Muscle layer of duodenum (tissue), 2 donors: Measurements from ENCODE around the gene BCL2L1.
"Not testable (repeated sequence)": the region's sequence is repeated elsewhere in the genome, so short reads cannot be mapped to it uniquely, and the experiment has no call there.

ENCODE experiments used
- H3K27ac ChIP-seq: one replicate; pipeline ENCODE4 v1.7.0; 2013; ENCODE audit warnings: mild to moderate bottlenecking, low read length
- H3K27me3 ChIP-seq: one replicate; pipeline ENCODE4 v1.7.0; 2013; ENCODE audit warnings: low read depth, mild to moderate bottlenecking, control low read depth, low read length
- H3K36me3 ChIP-seq, 2 donors: one replicate each; pipeline ENCODE4 v1.7.0; 2013; ENCODE audit warnings: low read length in 2 of 2, control low read depth in 1 of 2, mild to moderate bottlenecking in 1 of 2; ENCODE audit not compliant: insufficient read depth in 2 of 2, control insufficient read depth in 1 of 2
- H3K4me1 ChIP-seq, 2 donors: one replicate each; pipeline ENCODE4 v1.7.0; 2013; ENCODE audit warnings: low read length in 2 of 2, mild to moderate bottlenecking in 2 of 2, control low read depth in 1 of 2, moderate library complexity in 1 of 2; ENCODE audit not compliant: insufficient read depth in 2 of 2, control insufficient read depth in 1 of 2
- H3K4me3 ChIP-seq, 2 donors: one replicate each; pipeline ENCODE4 v1.7.0; 2013; ENCODE audit warnings: low read length in 2 of 2, low read depth in 1 of 2, mild to moderate bottlenecking in 1 of 2
- H3K9me3 ChIP-seq, 2 donors: one replicate each; pipeline ENCODE4 v1.7.0; 2013; ENCODE audit warnings: low read length in 2 of 2, control low read depth in 1 of 2, mild to moderate bottlenecking in 1 of 2; ENCODE audit not compliant: control insufficient read depth in 1 of 2
- donor health status: healthy.

The BCL2L1 gene

DNA sequence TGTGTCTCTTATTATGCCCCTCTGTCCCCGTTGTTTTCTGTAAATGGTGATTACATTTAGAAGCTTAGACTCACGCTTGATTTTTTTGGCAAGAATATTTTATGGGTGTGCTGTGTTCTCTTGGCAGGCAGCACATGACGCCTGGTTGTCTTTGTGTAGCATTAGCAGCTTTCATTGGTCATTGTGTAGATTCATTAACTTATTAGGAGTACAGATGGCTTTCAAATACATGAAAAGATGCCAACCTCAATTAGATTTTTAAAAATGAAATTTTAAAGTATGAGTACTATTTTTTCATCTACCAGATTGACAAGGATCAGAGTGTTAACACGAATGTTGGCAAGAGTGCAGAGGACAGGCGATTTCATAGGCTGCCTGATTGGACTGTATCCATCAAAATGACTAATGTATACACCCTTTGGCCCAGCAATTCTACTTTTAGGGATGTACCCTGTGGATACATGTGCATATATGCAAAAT is 69.7 kb downstream of the BCL2L1 start:
- Histone ChIP-seq H3K9me3 (no peaks in the 10 kb centered on the region), H3K4me1 (peaks cover 0 to 5% of the 10 kb centered on the region in 2 donors), H3K27me3 (no peaks in the 10 kb centered on the region), H3K27ac (no peak overlapping the region), H3K36me3 (no peaks in the 10 kb centered on the region), H3K4me3 (no peak overlapping the region)

- H3K36me3 ChIP-seq, H3K27ac ChIP-seq, H3K27me3 ChIP-seq, H3K4me1 ChIP-seq, H3K9me3 ChIP-seq, H3K4me3 ChIP-seq: not testable (repeated sequence)
Observed at GRCh38 chr20:31648104-31648503, 74.6 kb downstream of the BCL2L1 start.

DNA sequence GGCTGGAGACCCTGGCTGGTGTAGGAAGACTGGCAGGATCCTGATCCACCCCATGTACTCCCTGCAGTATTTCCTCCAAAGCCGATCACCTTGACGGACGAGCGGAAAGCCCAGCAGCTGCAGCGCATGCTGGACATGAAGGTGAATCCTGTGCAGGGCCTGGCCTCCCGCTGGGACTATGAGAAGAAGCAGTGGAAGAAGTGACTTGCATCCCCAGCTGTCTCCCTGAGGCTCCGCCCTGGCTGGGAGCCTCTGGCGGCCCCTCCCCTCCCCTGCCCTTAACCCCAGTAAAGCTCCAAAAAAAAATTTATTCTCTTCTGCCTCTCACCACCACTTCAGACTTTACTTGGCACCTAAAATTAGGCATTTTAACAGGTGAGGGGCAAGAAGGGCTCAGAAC is 78.0 kb downstream of the BCL2L1 start:
- no peaks in the 10 kb centered on the region for H3K36me3 ChIP-seq
- H3K9me3 ChIP-seq = no peaks in the 10 kb centered on the region
- no peaks in the 10 kb centered on the region for H3K4me1 ChIP-seq
- no peaks in the 10 kb centered on the region for H3K27me3 ChIP-seq
- H3K4me3 ChIP-seq = no peak overlapping the region
- H3K27ac ChIP-seq = no peak overlapping the region

- no peak overlapping the region for H3K4me3 ChIP-seq
- H3K9me3 ChIP-seq = no peaks in the 10 kb centered on the region
- no peaks in the 10 kb centered on the region for H3K27me3 ChIP-seq
- H3K4me1 ChIP-seq = no peaks in the 10 kb centered on the region
- H3K27ac ChIP-seq = no peak overlapping the region
- H3K36me3 ChIP-seq = no peaks in the 10 kb centered on the region
Observed at GRCh38 chr20:31643522-31643921, 79.1 kb downstream of the BCL2L1 start.

GRCh38 chr20:31642837-31643236 is 79.8 kb downstream of the BCL2L1 start:
- Histone ChIP-seq H3K4me1 (no peaks in the 10 kb centered on the region), H3K4me3 (no peak overlapping the region), H3K9me3 (no peaks in the 10 kb centered on the region), H3K36me3 (no peaks in the 10 kb centered on the region), H3K27me3 (no peaks in the 10 kb centered on the region), H3K27ac (no peak overlapping the region)

- Histone ChIP-seq H3K36me3 (no peaks in the 10 kb centered on the region), H3K9me3 (no peaks in the 10 kb centered on the region), H3K27ac (no peak overlapping the region), H3K4me1 (no peaks in the 10 kb centered on the region), H3K27me3 (no peaks in the 10 kb centered on the region), H3K4me3 (no peak overlapping the region)
Observed at GRCh38 chr20:31641391-31641790, 81.3 kb downstream of the BCL2L1 start.

DNA sequence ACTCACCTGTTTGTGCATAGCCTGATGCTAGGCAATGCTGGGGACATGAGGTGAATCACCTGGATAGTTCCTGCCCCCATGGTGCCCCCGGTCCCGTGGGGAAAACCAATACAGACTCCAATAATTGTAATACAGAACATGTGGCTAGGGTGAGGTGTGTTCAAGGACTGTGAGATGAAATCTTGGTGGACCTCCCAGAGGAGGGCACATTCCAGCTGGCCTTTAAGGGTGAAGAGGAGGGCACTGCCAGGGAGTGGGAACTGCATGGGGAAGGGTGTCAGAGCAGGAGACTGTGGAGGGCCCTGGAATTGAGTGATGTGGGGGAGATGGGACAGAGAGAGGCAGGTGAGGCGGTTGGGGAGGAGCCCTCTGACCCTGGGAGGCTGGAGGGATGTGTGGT is 82.4 kb downstream of the BCL2L1 start:
- Histone ChIP-seq H3K27ac (no peak overlapping the region), H3K9me3 (no peaks in the 10 kb centered on the region), H3K27me3 (no peaks in the 10 kb centered on the region), H3K4me1 (no peaks in the 10 kb centered on the region), H3K36me3 (no peaks in the 10 kb centered on the region), H3K4me3 (no peak overlapping the region)

GRCh38 chr20:31638816-31639215 is 83.9 kb downstream of the BCL2L1 start:
- Histone ChIP-seq H3K4me3 (no peak overlapping the region), H3K4me1 (no peaks in the 10 kb centered on the region), H3K27ac (no peak overlapping the region), H3K27me3 (no peaks in the 10 kb centered on the region), H3K36me3 (no peaks in the 10 kb centered on the region), H3K9me3 (no peaks in the 10 kb centered on the region)

- H3K4me3 ChIP-seq = no peak overlapping the region
- H3K4me1 ChIP-seq = no peaks in the 10 kb centered on the region
- H3K27me3 ChIP-seq = no peaks in the 10 kb centered on the region
- no peaks in the 10 kb centered on the region for H3K36me3 ChIP-seq
- no peak overlapping the region for H3K27ac ChIP-seq
- no peaks in the 10 kb centered on the region for H3K9me3 ChIP-seq
Observed at GRCh38 chr20:31638317-31638716, 84.4 kb downstream of the BCL2L1 start.

DNA sequence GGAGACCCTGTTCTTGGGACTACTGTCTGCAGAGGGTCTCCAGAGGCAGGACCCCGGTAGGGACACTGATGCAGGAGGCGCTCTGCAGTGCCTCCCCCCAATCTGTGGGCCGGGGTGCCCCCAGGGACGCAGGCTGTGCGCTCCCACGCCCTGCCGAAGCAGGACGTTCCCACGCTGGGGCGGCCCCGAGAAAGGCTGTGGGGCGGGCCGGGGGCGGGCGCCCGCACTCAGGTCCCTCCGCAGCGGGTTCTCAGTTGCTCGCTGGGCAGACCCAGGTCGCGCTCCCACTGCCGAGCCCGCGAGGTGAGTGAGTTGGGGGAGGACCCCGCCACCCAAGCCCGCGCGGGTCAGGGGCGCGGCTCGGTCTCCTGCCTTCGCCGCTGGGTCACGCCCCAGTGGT is 85.0 kb downstream of the BCL2L1 start, which contains the start of gene COX4I2:
TSS of gene COX4I2 (plus strand) at position 253 of the 400 bp plus-strand sequence. CDS start 1,106 bp downstream, outside the sequence.
- Histone ChIP-seq H3K27ac (no peak within 1 kb of the TSS), H3K4me1 (no peaks in the 10 kb centered on the region), H3K4me3 (peak within 1 kb of the TSS in 1 of 2 donors; percentile 18), H3K36me3 (no peaks in the 10 kb centered on the region), H3K27me3 (no peaks in the 10 kb centered on the region), H3K9me3 (no peaks in the 10 kb centered on the region)

DNA sequence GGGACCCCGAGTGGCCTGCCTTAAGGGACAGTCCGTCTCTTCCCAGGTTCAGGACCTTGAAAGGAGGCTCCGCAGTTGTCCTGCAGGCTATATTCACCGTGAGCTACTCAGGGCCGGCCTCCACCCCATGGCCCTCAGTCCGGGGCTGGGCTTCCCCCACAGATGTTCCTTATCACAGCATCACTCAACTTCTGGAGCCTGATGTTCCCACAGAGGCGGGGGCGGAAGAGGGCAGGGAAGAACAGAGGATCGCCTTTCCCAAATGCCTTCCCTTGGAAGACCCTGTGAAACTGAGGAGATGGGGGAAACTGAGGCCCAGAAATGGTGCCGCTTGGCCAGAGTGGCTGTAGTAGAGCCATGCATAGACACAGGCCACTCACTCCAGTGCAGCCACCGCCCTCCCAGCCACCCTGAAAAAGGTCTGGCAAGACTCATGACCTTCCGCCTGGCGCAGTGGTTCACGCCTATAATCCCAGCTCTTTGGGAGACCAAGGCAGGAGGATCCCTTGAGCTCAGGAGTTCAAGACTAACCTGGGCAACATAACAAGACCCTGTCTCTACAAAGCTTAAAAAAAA is 89.2 kb downstream of the BCL2L1 start:
- Histone ChIP-seq H3K4me1 (no peaks in the 10 kb centered on the region), H3K36me3 (no peaks in the 10 kb centered on the region), H3K4me3 (no peak overlapping the region), H3K9me3 (no peaks in the 10 kb centered on the region), H3K27me3 (no peaks in the 10 kb centered on the region), H3K27ac (no peak overlapping the region)
